DND-41 (cell line): Measurements from ENCODE around the gene TSPAN5.
A peak's percentile ranks its signal among the peaks of the same experiment; 100 is the strongest.
"Not testable (repeated sequence)": the region's sequence is repeated elsewhere in the genome, so short reads cannot be mapped to it uniquely, and the experiment has no call there.

Source experiments
- ATAC-seq: fragments of 200-7000 bp; cut with Tn5 transposase; 3 replicates; pipeline ENCODE4 v1.9.1; 2021; ENCODE audit warnings: low read depth; ENCODE audit not compliant: insufficient read depth
- DNase-seq: peaks from one replicate; pipeline ENCODE4 v3.0.0-alpha.2; 2020
- H2AFZ ChIP-seq: 2 replicates; pipeline ENCODE4 v1.6.0; 2012; ENCODE audit warnings: low read depth, low read length
- H3K27ac ChIP-seq: 2 replicates; pipeline ENCODE4 v1.5.1; 2012; ENCODE audit warnings: low read length, inconsistent platforms
- H3K27me3 ChIP-seq: fragments of 200-600 bp; sonication (generic); 2 replicates; pipeline ENCODE4 v1.6.0; 2012; ENCODE audit warnings: low read length, mild to moderate bottlenecking, inconsistent platforms; ENCODE audit not compliant: insufficient read depth, poor library complexity
- H3K36me3 ChIP-seq: 2 replicates; pipeline ENCODE4 v1.5.1; 2012; ENCODE audit warnings: low read length, inconsistent platforms; ENCODE audit not compliant: insufficient read depth
- H3K4me1 ChIP-seq: 2 replicates; pipeline ENCODE4 v1.5.1; 2012; ENCODE audit warnings: mild to moderate bottlenecking, low read length; ENCODE audit not compliant: insufficient read depth
- H3K4me2 ChIP-seq: 2 replicates; pipeline ENCODE4 v1.6.0; 2012; ENCODE audit warnings: mild to moderate bottlenecking, moderate library complexity, low read length, inconsistent platforms; ENCODE audit not compliant: insufficient read depth
- H3K4me3 ChIP-seq, 2 experiments: fragments of 200-600 bp in 1 of 2; shearing (Covaris generic) in 1 of 2; 2 replicates each; pipeline ENCODE4 v1.5.1; 2012 to 2016; ENCODE audit warnings: inconsistent platforms in 2 of 2, low read length in 2 of 2, mild to moderate bottlenecking in 2 of 2, low read depth in 1 of 2, moderate library complexity in 1 of 2
- H3K79me2 ChIP-seq: 2 replicates; pipeline ENCODE4 v1.6.0; 2012; ENCODE audit warnings: low read length, inconsistent platforms; ENCODE audit not compliant: insufficient read depth
- H3K9ac ChIP-seq: 2 replicates; pipeline ENCODE4 v1.6.0; 2012; ENCODE audit warnings: low read depth, mild to moderate bottlenecking, inconsistent platforms, low read length, moderate library complexity
- H3K9me3 ChIP-seq: 2 replicates; pipeline ENCODE4 v1.5.1; 2012; ENCODE audit warnings: low read length, moderate library complexity, mild to moderate bottlenecking, inconsistent platforms; ENCODE audit not compliant: insufficient read depth, severe bottlenecking
- H4K20me1 ChIP-seq: 2 replicates; pipeline ENCODE4 v1.6.0; 2012; ENCODE audit warnings: low read length; ENCODE audit not compliant: insufficient read depth
- CTCF ChIP-seq: IDR thresholded peaks from 2 replicates; pipeline ENCODE4 v1.5.1; 2012; ENCODE audit warnings: borderline replicate concordance, low read length, moderate library complexity, mild to moderate bottlenecking; ENCODE audit not compliant: poor library complexity, severe bottlenecking; ENCODE audit errors: extremely low read depth
- EZH2 ChIP-seq: IDR thresholded peaks from 3 replicates; pipeline ENCODE4 v1.6.1; 2012; ENCODE audit warnings: borderline replicate concordance, low read depth, mild to moderate bottlenecking, moderate library complexity, low read length, inconsistent platforms; ENCODE audit not compliant: severe bottlenecking

TSPAN5 gene

GRCh38 chr4:98658287-98659105, at the start of gene TSPAN5:
Gene TSPAN5 (minus strand): TSS chr4:98658611.
- Histone ChIP-seq H3K9me3 (peaks cover 10% of the 10 kb centered on the region), H3K4me1 (no peaks in the 10 kb centered on the region; the same call in 1 of the 2 replicates), H3K27ac (no peak within 1 kb of the TSS), H3K4me2 (no peak within 1 kb of the TSS), H3K9ac (no peak within 1 kb of the TSS), H3K79me2 (no peaks in the 10 kb centered on the region), H3K36me3 (no peaks in the 10 kb centered on the region), H3K4me3 (no peak within 1 kb of the TSS), H2AFZ (no peak within 1 kb of the TSS), H4K20me1 (no peaks in the 10 kb centered on the region), H3K27me3 (no peaks in the 10 kb centered on the region)
- DNase-seq = no peak
- ATAC-seq = no peak
- TF ChIP-seq EZH2 = no peak

GRCh38 chr4:98706935-98707334, 48.5 kb upstream of the TSPAN5 start:
- Histone ChIP-seq H2AFZ (no peak overlapping the region), H3K9me3 (peaks cover 14% of the 10 kb centered on the region), H4K20me1 (no peaks in the 10 kb centered on the region), H3K9ac (no peak overlapping the region), H3K27ac (peak overlapping the region; percentile 3; the same call in 1 of the 2 replicates), H3K79me2 (no peaks in the 10 kb centered on the region), H3K36me3 (no peaks in the 10 kb centered on the region), H3K4me1 (peaks cover 15% of the 10 kb centered on the region), H3K4me3 (no peak overlapping the region), H3K4me2 (peak overlapping the region; percentile 49; the same call in 1 of the 2 replicates), H3K27me3 (no peaks in the 10 kb centered on the region)
- TF ChIP-seq CTCF = no peak
- no peak for TF ChIP-seq EZH2
- ATAC-seq (no peak), DNase-seq (no peak)

DNA sequence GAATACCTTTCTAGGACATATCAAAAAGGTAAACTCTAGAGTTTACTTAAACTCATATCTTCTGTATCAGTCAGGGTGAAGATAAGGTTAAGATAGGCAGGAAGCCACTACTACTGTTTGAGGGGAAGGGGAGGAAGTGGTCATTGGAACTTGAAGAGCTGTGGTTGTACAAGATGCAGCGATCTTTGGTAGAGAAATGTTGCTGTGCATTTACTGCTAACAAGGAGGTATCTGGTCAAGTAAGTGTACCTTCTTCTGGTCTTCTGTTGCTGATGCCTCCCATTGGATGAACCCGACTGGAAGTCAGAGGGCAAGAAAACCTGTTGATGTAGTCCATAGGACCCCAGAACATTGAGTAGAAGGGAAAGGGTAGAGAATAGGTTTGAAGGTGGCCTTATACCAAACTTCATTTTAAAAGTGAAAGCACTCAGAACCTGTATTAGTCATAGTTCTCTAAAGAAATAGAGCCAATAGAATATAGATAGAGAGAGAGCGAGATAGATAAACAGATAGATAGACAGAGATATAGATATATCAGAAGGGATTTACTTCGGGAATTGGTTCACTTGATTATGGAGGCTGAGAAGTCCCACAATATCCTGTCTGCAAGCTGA, 47.9 kb upstream of the TSPAN5 start:
- H3K79me2 ChIP-seq = no peaks in the 10 kb centered on the region
- no peak overlapping the region for H3K9ac ChIP-seq
- H3K4me2 ChIP-seq = peak overlapping the region; percentile 49; the same call in 1 of the 2 replicates
- H2AFZ ChIP-seq = peak overlapping the region; percentile 43; the same call in 1 of the 2 replicates
- no peaks in the 10 kb centered on the region for H3K27me3 ChIP-seq
- DNase-seq (peak; percentile 58), ATAC-seq (peak; percentile 98)
- H3K4me1 ChIP-seq = peaks cover 15% of the 10 kb centered on the region
- H3K9me3 ChIP-seq = peaks cover 14% of the 10 kb centered on the region
- no peak for TF ChIP-seq CTCF
- no peak for TF ChIP-seq EZH2
- no peaks in the 10 kb centered on the region for H4K20me1 ChIP-seq
- H3K4me3 ChIP-seq = no peak overlapping the region
- H3K36me3 ChIP-seq = no peaks in the 10 kb centered on the region
- H3K27ac ChIP-seq = peak overlapping the region; percentile 55; the same call in 1 of the 2 replicates

GRCh38 chr4:98705586-98705985, 47.2 kb upstream of the TSPAN5 start:
- not testable (repeated sequence) for H3K79me2 ChIP-seq, H3K27ac ChIP-seq, H3K27me3 ChIP-seq, H3K4me3 ChIP-seq, H3K4me2 ChIP-seq, H2AFZ ChIP-seq, H4K20me1 ChIP-seq, H3K9ac ChIP-seq, DNase-seq, ATAC-seq, H3K36me3 ChIP-seq
- peaks cover 15% of the 10 kb centered on the region for H3K4me1 ChIP-seq
- peaks cover 14% of the 10 kb centered on the region for H3K9me3 ChIP-seq
